Body of pancreas (tissue), 4 donors: Measurements from ENCODE around the gene FUS.

Experiments
- CTCF ChIP-seq, 7 experiments: fragments of 450-650 bp in 4 of 7; fragments of 200-600 bp in 3 of 7; sonication (generic) in 3 of 7; IDR thresholded peaks; one replicate each; pipeline ENCODE4 v1.5.1; 2016 to 2019; ENCODE audit warnings: antibody characterized with exemption in 7 of 7
- POLR2A ChIP-seq, 3 donors: fragments of 450-650 bp; IDR thresholded peaks; one replicate each; pipeline ENCODE4 v1.6.1; 2016; ENCODE audit warnings: antibody characterized with exemption in 3 of 3, mild to moderate bottlenecking in 2 of 3

GRCh38 chr16:31134091-31134571 lies 45.8 kb upstream of the FUS start:
- no peak for TF ChIP-seq CTCF (IDR thresholded peaks at IDR 0.05)
- TF ChIP-seq POLR2A (IDR thresholded peaks at IDR 0.05), result no peak
